ENCODE data around the gene C16orf74. TPM values are rescaled to one million over a fixed set of nuclear protein-coding genes. Genes with fewer than 3 reads are reported as not detected.

C16orf74 gene
- total and polyA plus RNA-seq, 2 of the 13 experiments (the other 11 are each of a cell fraction or from before 2014, with no cell fraction given), result 0.13 to 0.29 TPM

GRCh38 chr16:85668676-85669424, 82.0 kb downstream of the C16orf74 start:
- H3K36me3 ChIP-seq (replicated peaks in 1 of 2; ENCODE audit: control insufficient read depth in 1 of 2, insufficient read depth in 2 of 2, low read length in 2 of 2), result peaks cover 66 to 94% of the 10 kb centered on the region in 2 experiments

More at GRCh38 chr16:85668676-85669424, 82.0 kb downstream of the C16orf74 start:
- DNase-seq (ENCODE audit: low spot score) (no peak), FAIRE-seq (no peak), ATAC-seq (no peak)
- ChIA-PET POLR2A (no interaction called here), CTCF (ENCODE audit: low intra/inter-chr PET ratio, low total read pairs) (no interaction called here)
- 94% methylated on average over 5 of the region's 10 CpGs for WGBS (ENCODE audit: low lambda C conversion rate)
- H3K4me1 ChIP-seq (ENCODE audit: insufficient read depth, low read length), result no peaks in the 10 kb centered on the region
- TF ChIP-seq ARNT (IDR thresholded peaks at IDR 0.05) (no peak), TFAP4 (IDR thresholded peaks at IDR 0.05; ENCODE audit: borderline replicate concordance, low read depth) (no peak), KAT7 (CRISPR knock-in tag; IDR thresholded peaks at IDR 0.05; ENCODE audit: borderline replicate concordance) (no peak), SMAD1 (CRISPR knock-in tag; IDR thresholded peaks at IDR 0.05; ENCODE audit: borderline replicate concordance, low read depth) (no peak), ZNF782 (CRISPR knock-in tag; IDR thresholded peaks at IDR 0.05; ENCODE audit: borderline replicate concordance) (no peak), ZNF282 (IDR thresholded peaks at IDR 0.05; ENCODE audit: partially characterized antibody) (no peak), ZIK1 (CRISPR knock-in tag; IDR thresholded peaks at IDR 0.05; ENCODE audit: borderline replicate concordance, low read depth) (no peak), NFRKB (IDR thresholded peaks at IDR 0.05) (no peak), THAP8 (CRISPR knock-in tag; IDR thresholded peaks at IDR 0.05; ENCODE audit: borderline replicate concordance) (no peak), ZHX1 (CRISPR knock-in tag; IDR thresholded peaks at IDR 0.05; ENCODE audit: low read depth) (no peak), KMT2B (CRISPR knock-in tag; IDR thresholded peaks at IDR 0.05) (no peak)
- TF ChIP-seq, protein P1, sequence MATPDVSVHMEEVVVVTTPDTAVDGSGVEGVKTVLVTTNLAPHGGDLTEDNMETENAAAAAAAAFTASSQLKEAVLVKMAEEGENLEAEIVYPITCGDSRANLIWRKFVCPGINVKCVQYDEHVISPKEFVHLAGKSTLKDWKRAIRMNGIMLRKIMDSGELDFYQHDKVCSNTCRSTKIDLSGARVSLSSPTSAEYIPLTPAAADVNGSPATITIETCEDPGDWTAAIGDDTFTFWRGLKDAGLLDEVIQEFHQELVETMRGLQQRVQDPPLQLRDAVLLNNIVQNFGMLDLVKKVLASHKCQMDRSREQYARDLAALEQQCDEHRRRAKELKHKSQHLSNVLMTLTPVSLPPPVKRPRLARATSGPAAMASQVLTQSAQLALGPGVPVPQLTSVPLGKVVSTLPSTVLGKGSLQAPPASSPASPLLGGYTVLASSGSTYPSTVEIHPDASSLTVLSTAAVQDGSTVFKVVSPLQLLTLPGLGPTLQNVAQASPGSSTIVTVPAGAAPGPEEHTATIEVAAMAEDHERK (CRISPR knock-in tag; IDR thresholded peaks at IDR 0.05; ENCODE audit: low read depth), result no peak
- H3K27me3 ChIP-seq (ENCODE audit: control insufficient read depth in 1 of 2, insufficient read depth in 2 of 2, low read length in 2 of 2), result no peaks in the 10 kb centered on the region
- no peak overlapping the region for H2AFZ ChIP-seq (ENCODE audit: low read length)
- no peak overlapping the region for H3K27ac ChIP-seq (ENCODE audit: extremely low read length, insufficient read depth, low read length)
- no TSS peak for BruUV-seq (replicated peaks)
- no peak overlapping the region for H3K9ac ChIP-seq (ENCODE audit: insufficient read depth, low read depth, low read length)
- peaks cover 5% of the 10 kb centered on the region; the same call in 1 of the 2 replicates for H4K20me1 ChIP-seq (ENCODE audit: insufficient read depth, low read length)
- in situ Hi-C loops (cut with HindIII; ENCODE audit: extremely low pct_ligation_motif_present, low pct_unique_long_range_greater_than_20kb) (no loop called here), intact Hi-C loops (cut with micrococcal nuclease; ENCODE audit: unreplicated experiment) (no loop called here)
- no peak overlapping the region for H3K4me3 ChIP-seq (replicated peaks in 1 of 3; ENCODE audit: insufficient read depth in 1 of 3, low read depth in 2 of 3, low read length in 3 of 3)
- H3K79me2 ChIP-seq (ENCODE audit: insufficient read depth, low read length), result no peaks in the 10 kb centered on the region
- no peak overlapping the region for H3K4me2 ChIP-seq (ENCODE audit: low read depth, low read length)
- no peaks in the 10 kb centered on the region for H3K9me3 ChIP-seq (ENCODE audit: low read length)
